Measurements from ENCODE around the gene MAS1.
"Not testable (repeated sequence)": the region's sequence is repeated elsewhere in the genome, so short reads cannot be mapped to it uniquely, and the experiment has no call there.

Gene MAS1

GRCh38 chr6:159919800-159920199 lies 29.0 kb downstream of the MAS1 start:
- no peak for DNase-seq

DNA sequence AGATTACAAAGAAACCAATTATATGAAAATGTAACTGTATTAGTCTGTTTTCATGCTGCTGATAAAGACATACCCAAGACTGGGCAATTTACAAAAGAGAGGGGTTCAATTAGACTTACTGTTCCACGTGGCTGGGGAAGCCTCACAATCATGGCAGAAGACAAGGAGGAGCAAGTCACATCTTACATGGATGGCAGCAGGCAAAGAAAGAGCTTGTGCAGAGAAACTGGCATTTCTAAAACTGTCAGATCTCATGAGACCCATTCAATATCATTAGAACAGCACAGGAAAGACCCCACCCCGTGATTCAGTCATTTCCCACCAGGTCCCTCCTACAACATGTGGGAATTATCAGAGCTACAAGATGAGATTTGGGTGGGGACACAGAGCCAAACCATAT lies 33.4 kb downstream of the MAS1 start:
- DNase-seq = not testable (repeated sequence)

DNA sequence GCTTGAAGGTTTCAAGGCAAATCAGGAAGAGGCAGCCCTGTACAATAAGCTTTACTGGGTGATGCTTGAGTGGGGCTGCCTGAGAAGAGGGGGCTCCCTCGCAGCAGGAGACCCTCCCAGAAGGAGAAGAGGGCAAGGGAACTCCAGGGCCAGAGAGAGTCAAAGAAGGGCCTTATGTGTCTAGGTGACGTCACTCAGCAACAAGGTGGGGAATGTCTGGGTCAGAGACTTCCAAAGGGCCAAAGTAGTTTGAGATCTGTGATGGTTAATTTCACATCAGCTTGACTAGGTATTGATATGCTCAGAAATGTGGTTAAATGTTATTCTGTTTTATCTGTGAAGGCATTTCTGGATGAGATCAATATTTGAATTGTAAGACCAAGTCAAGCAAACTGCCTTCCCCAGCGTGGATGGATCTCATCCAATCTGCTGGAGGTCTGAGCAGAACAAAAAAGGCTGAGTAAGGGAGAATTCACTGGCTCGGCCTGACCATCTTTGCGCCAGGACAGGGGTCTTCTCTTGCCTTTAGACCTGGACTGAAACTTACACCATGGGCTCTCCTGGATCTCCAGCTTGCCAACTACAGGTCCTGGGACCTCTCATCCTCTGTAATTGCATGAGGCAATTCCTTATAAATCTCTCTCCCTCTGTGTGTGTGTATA lies 35.9 kb downstream of the MAS1 start:
- no peak for DNase-seq

GRCh38 chr6:159929819-159930218 lies 39.0 kb downstream of the MAS1 start:
- no peak for DNase-seq

DNA sequence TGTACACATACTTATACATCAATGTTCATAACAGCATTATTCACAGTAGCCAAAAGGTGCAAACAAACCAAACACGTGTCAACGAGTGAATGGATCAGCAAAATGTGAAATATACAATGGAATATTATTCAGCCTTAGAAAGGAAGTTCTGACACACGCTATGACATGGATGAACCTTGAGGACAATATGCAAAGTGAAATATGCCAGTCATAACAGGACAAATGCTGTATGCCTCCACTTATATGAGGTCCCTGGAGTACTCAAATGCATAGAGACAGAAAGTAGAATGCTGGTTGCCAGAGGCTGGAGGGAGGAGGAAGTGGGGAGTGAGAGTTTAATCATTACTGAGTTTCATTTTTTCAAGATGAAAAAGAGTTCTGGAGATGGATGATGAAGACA lies 40.3 kb downstream of the MAS1 start:
- DNase-seq = no peak

DNA sequence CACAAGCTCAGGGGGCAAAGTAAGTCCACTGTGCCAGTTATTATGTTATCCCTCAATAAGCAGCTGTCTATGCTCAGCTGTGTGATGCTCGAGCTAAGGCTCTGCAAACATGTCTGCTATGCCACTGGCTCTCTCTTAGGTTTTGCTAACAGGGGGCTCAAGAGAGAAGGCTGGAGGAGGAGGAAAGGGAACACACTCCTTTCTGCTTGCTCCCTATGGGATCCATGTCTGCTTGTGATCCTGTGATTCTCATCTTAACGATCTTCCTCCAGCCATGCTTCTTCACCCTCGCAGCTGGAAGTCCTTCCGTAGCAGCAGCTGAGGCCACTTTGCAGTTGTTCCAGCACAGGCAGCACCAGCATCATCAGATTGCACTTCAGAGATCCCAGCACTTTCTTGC lies 41.1 kb downstream of the MAS1 start:
- DNase-seq = no peak

DNA sequence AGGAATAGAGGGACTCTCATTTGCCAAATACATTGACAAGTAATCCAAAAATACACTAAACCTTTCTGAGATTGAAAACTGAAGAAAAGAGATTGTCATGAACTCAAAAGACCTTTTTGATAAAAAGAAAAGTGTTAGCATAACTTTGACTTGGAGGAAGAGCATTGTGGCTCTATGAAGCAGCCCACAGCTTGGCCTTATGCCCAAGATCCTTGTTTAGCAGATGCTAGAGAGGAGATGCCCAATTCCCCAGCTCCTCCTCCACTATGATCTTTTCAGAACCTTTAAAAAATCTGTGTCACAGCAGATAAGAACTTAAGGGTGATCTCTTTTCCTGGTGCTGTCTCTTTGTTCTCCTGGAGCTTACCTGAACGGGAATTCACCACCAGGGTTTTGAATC lies 42.3 kb downstream of the MAS1 start:
- DNase-seq = no peak

DNA sequence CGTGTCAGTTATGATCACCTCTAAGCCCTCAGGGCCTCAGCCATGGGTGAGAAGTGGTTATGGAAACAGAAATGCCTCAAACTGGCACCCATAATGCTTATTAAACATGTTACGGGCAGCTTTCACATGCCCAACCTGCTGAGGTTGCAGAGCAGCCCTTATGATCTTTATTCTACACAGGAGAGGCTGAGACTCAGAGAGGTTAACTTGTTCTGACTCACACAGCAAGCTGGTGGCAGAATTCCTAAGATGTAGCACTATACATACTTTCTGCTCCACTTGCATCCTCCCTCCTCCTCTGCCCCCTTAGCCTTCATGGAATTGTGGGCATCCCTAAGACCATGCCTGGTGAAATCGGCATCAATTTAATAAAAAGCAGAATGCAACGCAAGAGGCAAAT lies 43.4 kb downstream of the MAS1 start:
- no peak for DNase-seq

GRCh38 chr6:159935065-159935464 lies 44.3 kb downstream of the MAS1 start:
- DNase-seq = no peak

DNA sequence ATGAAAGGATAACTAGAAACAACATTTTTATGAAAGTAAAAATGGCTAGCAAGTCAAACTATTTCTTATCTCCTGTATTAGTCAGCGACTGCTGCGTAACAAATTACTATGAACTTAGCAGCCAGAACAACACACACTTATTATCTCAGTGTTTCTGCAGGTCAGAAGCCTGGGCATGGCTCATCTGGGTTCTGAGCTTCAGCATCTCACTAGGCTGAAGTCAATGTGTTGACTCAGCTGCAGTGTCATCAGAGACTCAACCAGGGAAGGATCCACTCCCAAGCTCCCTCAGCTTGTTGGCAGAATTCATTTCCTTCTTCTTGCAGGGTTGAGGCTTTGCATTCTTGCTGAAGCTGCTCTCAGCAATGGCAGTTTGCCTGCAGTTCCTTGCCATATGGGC lies 44.8 kb downstream of the MAS1 start:
- DNase-seq = no peak

DNA sequence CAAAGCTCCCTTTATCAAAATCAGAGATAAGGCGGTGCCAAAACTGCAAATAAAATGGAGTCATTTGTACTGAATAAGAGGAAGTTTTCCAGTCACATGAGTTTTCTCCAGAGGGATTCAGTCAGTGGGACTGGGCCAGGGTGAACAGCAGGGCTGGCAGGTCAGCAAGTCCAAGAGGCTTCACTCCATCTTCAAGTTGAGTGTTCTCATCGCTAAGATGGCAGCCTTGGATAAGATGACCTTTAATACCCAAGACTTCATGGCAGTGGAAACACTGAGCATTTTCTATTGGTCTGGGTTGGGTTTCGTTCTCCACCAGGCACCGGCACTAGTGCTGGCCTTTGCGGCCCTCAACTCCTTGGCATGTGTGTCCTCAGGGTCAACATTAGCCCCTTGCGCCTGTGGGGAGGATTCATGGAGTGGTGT lies 48.8 kb downstream of the MAS1 start:
- DNase-seq = no peak

Data from AML-193 (cell line).